DMS79 treated with DMSO at 0.1 percent for 48 hours (cell line): ENCODE results near the gene MYRIP.
"Not testable (repeated sequence)": the region's sequence is repeated elsewhere in the genome, so short reads cannot be mapped to it uniquely, and the experiment has no call there.

Source experiments
- DNase-seq: peaks from one replicate; lab custom pipeline; 2025; lab: John Stamatoyannopoulos, UW

Gene MYRIP

DNA sequence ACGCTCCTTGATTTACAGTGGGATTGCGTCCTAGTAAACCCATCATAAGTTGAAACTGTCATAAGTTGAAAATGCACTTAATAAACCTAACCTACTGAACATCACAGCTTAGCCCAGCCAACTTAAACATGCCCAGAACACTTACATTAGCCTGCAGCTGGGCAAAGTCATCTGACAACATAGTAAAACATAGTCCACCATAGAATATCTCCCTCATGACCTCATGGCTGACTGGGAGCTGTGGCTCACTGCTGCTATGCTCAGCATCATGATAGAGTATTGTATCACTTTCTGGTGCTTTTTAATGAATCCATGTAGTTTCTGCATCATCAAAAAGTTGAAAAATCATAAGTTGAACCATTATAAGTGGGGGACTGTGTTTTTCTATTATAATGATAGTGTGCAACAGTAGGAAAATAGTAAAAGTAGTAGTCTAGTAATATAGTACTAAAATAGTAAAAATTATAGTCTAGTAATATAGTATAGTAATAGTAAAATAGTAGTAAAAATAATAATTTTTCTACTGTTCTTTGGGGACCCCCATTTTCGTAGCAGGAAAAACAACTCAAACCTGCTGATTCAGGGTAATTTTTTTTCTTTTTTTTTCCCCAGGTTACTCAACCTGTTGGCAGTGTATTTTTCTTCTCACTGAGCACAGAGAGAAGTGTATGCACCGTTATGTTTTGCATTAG lies 233.5 kb downstream of the MYRIP start:
- no peak for DNase-seq

DNA sequence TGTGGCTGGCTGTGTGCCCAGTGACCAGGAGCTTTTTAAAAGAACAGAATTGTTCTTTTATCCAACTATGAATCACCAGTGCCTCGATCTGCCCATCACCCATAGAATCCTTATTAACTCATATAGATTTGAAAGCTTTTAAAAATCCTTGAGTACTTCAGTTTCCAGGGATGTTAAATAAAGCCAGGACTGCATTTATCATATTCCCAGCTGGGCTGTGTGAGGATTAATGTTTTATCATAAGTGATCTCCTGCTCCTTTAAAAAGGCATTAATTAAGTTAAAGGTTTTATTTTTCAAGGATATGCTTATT lies 234.0 kb downstream of the MYRIP start:
- peak; percentile 4 for DNase-seq

DNA sequence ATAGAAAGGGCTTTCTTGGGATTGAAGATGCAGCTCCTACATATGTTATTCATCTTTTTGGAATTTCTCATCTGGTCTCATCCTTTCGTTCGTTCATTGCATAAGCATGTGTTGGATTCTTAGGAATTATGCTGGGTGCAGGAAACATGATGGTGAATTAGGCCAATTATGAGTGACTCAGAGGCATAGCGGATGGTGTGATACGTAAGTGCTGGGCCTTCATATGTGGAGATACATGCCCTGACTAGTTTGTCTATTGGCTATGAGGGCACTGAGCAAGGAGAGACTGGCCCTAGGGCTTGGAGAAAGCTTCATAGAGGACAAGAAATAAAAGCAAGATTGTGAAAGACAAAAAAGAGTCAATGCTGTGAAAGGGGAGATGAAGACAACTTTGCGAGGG lies 235.1 kb downstream of the MYRIP start:
- DNase-seq = no peak

GRCh38 chr3:40045051-40045450 lies 235.6 kb downstream of the MYRIP start:
- DNase-seq = no peak

DNA sequence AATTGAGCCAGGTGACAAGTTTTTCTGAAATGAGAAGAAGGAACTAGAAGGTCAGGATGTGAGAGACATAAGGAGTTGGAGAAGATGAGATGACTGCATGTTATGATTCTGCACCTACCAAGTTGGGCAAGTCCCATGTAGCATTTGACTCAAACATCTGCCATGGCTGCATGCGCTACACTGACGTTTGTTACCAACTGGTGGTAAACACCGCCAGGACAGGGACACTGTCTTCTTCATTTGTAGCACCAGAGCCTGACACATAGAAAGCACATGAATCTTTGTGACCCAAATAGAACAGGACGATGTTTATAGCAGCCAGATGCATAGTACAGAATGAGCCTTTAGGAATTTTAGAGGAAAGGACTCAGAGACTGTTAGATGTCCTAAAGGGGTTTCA lies 236.7 kb downstream of the MYRIP start:
- DNase-seq = no peak

DNA sequence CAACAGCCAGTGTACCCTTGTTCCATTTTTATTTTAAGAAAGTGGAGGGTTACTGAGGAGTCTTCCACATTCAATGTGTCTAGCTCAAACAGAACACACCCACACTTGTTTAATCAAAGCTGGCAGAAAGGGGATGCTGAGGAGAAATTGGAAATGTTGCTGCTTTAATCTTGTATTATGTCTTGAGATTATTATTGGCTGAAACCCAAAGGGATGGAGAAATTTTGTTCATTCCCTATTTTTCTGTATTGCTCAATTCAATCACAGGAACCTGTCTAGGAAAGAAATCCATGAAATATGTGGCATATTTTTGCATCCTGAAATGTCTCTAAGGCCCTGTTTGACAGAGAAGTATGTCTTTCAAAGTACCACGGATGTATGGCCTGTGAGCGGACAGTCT lies 238.0 kb downstream of the MYRIP start:
- no peak for DNase-seq

DNA sequence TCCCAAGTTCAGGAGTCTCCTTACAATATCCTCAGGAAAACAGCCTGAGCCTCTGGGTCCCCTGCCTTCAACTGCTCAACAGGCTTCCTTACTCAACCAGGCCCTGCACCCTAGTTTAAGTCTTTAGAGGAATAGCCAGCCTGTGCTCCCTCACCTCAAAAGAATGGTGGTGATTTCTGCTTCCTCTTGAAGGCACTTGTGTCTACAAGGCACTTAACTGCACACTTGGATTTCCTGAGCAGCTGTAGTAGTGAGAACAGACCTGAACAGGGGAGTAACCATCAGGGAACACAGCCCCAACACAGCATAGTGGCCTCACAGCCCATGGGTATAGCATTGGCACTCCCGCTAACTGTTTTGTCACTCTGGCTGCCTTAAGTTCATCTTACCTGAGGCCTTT lies 244.3 kb downstream of the MYRIP start:
- DNase-seq = no peak

DNA sequence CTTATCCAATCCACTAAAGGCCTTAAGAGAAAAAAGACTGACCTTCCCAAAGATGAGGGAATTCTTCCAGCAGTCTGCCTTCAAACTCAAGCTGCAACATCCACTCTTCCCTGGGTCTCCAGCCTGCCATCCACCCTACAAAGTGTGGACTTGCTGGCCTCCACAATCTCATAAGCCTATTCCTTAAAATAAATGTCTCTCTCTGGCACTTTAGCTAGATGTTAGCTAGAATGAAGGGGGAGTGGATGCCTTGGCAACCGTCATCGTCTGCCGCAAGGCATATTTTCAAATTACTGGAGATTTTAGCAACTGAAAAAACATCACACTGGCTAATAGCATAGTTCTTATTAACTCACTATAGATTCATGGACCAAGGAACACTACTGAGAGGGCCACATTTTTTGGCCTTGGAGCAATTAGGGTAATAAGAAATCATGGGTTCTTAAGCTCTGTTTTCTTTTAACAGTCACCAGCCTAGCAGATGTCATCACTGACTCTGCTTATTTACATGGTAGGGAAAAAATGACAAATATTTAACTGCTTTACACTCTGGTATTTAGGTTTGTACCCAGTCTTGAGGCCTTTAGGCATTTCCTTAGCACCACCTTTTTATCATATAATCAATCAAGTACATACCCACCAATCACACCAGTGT lies 245.3 kb downstream of the MYRIP start:
- no peak for DNase-seq

- DNase-seq = no peak
Observed at GRCh38 chr3:40055361-40055760, 246.0 kb downstream of the MYRIP start.

DNA sequence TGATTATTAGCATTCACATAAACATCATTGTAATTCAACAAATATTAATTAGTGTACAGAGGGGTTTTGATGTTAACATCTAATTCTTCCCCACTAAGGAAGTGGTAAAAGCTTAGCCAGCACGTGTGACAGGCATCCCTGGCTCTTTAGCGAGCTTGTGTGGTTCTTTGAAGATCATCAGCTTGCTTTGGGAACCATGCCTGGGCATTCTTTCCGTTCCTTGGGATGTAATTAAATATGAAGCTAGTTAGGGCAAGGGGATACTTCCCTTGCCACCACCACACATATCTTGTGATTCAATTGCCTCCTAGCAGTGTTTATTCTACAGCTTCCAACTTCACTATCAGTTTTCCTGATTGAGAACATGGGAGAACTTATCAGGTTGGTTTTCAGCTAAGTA lies 246.5 kb downstream of the MYRIP start:
- DNase-seq = no peak

DNA sequence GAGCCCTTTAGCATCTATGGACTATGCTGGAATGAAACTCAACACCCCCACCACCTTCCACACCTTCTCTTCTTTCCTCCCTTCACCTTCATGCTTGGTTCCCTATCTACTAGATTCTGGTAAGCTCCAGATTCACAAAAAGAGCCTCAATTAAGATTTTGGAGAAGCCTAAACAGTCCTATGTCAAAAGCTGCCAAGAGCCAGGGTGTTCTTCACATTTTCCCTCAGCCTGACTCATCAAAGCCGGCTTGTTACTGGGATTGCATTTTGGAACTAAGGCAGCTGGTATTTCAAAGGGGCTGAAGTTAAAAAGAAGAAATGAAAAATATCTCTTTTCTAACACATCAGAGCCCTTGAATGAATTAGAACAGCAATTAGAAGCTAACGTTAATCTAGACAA lies 247.7 kb downstream of the MYRIP start:
- DNase-seq = no peak

DNA sequence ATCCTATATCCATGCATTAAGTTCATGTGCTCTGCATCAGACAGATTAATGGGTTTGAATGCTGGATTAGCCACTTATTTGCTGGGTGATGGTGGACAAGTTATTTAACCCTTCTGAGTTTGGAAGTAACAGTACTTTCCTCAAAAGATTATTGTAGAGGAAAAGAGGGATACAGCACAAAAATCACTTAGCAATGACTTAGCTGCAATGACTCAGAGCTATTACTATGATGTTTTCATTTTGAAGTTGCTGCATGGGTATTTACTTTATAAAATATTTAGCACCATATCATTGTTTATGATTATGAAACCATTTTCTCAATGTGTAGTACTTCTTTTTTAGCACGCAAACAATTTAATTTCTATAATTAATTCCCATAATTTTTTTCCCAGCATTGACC lies 248.4 kb downstream of the MYRIP start:
- no peak for DNase-seq

- DNase-seq = no peak
Observed at GRCh38 chr3:40068636-40069035, 259.2 kb downstream of the MYRIP start.

DNA sequence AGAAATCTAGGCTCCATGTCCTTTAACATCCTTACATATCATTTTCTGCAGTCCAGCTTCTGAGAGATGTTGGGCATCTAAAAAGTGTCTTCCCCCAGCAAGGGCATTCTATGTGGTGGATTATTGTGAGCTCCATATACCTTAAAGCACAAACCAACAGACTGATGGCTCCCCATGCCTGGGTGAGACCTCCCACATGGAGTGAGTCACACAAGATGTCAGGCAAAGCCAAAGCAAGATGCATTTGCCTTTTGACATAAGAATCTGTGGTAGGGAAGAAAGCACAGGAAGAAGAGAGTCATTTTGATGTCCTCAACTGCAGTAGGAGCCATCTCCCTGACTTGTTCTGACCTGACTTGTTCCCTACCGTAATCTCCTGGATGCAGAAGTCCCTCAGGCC lies 261.4 kb downstream of the MYRIP start:
- DNase-seq = no peak

DNA sequence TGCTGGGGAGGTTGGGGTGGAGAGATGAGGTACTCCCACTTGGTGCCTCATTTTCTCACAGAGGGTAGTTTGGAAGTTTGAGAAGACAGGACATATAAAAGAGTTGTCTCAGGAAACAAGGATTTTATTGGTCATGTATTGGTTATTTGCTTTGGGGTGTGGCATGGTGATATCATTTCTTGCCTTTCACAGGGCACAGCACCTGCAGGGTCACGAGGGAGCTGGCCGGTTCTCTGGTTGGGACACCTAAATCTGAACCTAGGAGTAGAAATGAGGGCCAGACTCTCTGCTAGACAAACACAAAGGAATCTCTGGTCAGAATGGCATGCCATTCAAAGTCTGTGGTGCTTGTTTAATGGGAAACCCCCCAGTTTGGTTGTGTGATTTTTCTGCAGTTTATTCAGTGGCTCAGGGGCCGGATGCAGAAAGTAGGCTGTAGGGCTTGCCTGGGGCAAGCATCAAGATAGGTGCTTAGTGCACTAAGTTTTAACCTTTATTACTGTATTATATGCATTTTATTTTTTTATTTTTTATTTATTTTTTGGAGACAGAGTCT lies 262.4 kb downstream of the MYRIP start:
- no peak for DNase-seq

DNA sequence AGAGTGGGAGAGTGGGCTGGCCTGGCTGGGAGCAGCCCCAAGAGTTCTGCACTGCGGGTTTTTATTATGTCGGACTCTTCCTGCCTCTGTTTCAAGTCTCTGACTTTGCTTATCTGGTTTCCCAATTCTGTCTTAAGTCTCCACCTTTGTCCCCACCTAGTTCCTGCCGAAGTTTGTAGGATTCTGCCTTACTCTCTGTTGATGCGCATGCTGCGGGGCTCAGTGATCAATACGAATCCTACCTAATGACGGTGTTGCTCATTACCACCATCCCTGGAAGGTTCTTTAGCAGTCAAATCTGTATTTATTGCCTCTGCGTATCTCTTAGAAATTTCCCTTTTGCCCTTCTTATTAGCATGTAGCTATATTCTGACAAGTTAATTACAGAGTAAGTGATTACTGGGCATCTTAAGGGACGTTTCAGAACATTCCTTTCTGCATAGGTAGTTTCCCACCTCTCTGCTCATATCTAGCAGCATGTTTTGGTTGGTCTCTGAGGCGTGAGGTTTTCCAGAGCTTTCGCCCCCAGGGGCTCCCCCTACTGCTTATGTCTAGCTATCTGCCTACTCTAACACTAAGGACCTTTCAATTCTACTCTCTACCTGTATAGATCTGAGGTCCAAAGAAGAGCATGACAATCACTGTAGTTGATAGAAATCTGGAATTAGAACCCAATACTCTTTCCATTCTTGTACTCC lies 264.1 kb downstream of the MYRIP start:
- no peak for DNase-seq

DNA sequence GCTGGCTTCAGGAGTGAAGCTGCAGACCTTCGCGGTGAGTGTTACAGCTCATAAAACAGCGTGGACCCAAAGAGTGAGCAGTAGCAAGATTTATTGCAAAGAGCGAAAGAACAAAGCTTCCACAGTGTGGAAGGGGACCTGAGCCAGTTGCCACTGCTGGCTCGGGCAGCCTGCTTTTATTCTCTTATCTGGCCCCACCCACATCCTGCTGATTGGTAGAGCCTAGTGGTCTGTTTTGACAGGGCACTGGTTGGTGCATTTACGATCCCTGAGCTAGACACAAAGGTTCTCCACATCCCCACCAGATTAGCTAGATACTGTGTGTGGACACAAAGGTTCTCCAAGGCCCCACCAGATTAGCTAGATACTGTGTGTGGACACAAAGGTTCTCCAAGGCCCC lies 267.7 kb downstream of the MYRIP start:
- DNase-seq = not testable (repeated sequence)

GRCh38 chr3:40077828-40078492 lies 268.6 kb downstream of the MYRIP start:
- not testable (repeated sequence) for DNase-seq

- DNase-seq = no peak
Observed at GRCh38 chr3:40078590-40078989, 269.2 kb downstream of the MYRIP start.

GRCh38 chr3:40079203-40079846 lies 269.9 kb downstream of the MYRIP start:
- no peak for DNase-seq

- no peak for DNase-seq
Observed at GRCh38 chr3:40079847-40080240, 270.4 kb downstream of the MYRIP start.

GRCh38 chr3:40083066-40083465 lies 273.7 kb downstream of the MYRIP start:
- no peak for DNase-seq
